ENCODE results near the gene NINL. TPM values are rescaled to one million over a fixed set of nuclear protein-coding genes. Genes with fewer than 3 reads are reported as not detected.

Gene NINL
- total and polyA plus RNA-seq, 2 of the 4 experiments (the other 2 are of a cell fraction) = 3.0 to 10.4 TPM

DNA sequence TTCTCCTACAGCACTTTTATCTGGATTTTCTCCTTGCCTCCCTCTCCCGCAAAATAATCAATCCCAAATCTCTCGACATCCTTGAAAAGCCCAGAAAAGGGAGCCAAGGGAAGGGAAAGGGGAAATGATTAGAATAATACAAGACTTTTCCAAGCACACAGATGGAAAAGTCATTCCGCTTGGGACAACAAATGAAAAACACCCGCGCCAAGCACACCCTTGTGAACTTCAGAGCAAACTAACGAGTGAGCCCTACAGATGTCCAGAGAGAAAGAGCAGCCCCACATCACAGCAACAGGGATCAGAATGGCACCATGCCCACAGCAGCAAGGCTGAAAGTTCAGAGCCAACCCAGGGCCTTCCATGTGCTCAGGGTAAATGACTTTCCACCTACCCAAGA lies 49.6 kb downstream of the NINL start:
- Histone ChIP-seq H3K4me3 (ENCODE audit: insufficient read depth, low read depth, low read length) (no peak overlapping the region), H3K4me1 (ENCODE audit: control insufficient read depth, insufficient read depth, low read length) (peaks cover 8% of the 10 kb centered on the region), H2AK5ac (ENCODE audit: low read depth, low read length) (no peak overlapping the region), H3K18ac (ENCODE audit: low read depth, low read length) (no peak overlapping the region), H3K79me1 (ENCODE audit: low read depth in 1 of 2, low read length in 2 of 2) (peaks cover 15 to 56% of the 10 kb centered on the region in 2 experiments), H3K56ac (ENCODE audit: extremely low read depth, insufficient read depth, low read length) (no peak overlapping the region), H2BK120ac (ENCODE audit: low read depth, low read length) (no peak overlapping the region), H3K9ac (ENCODE audit: low read depth, low read length) (no peak overlapping the region), H3K9me1 (ENCODE audit: insufficient read depth, low read length) (peaks cover 9% of the 10 kb centered on the region; the same call in 1 of the 2 replicates), H2AFZ (replicated peaks; ENCODE audit: low read length, poor library complexity) (no peak overlapping the region), H3K36me3 (ENCODE audit: control insufficient read depth, insufficient read depth, low read length) (peaks cover 4% of the 10 kb centered on the region), H3K4me2 (ENCODE audit: low read depth, low read length) (no peak overlapping the region), H3K27ac (ENCODE audit: insufficient read depth, low read length) (no peak overlapping the region), H4K20me1 (ENCODE audit: insufficient read depth, low read length) (peaks cover 30% of the 10 kb centered on the region), H3K4ac (ENCODE audit: low read depth, low read length) (no peak overlapping the region), H4K5ac (ENCODE audit: low read depth, low read length) (no peak overlapping the region), H2BK5ac (ENCODE audit: low read depth, low read length, poor library complexity, severe bottlenecking) (no peak overlapping the region), H3K27me3 (ENCODE audit: control insufficient read depth, insufficient read depth, low read length) (no peaks in the 10 kb centered on the region), H2BK15ac (ENCODE audit: low read depth, low read length) (no peak overlapping the region), H3K9me3 (ENCODE audit: control insufficient read depth, insufficient read depth, low read length) (no peaks in the 10 kb centered on the region), H3K14ac (replicated peaks; ENCODE audit: low read depth, low read length) (no peak overlapping the region), H2AK9ac (replicated peaks; ENCODE audit: low read depth, low read length, poor library complexity) (no peak overlapping the region), H2BK20ac (ENCODE audit: low read depth, low read length) (no peak overlapping the region), H3K23ac (ENCODE audit: low read depth, low read length) (no peak overlapping the region), H4K8ac (ENCODE audit: low read depth in 2 of 2, low read length in 2 of 2) (no peak overlapping the region), H4K91ac (ENCODE audit: insufficient read depth, low read depth, low read length) (no peak overlapping the region)
- BruUV-seq (replicated peaks) = no TSS peak
- ChIA-PET POLR2A (ENCODE audit: unreplicated experiment) (no interaction called here), CTCF (no interaction called here)
- ATAC-seq (ENCODE audit: low read depth) (no peak), DNase-seq (no peak)
- 71% methylated on average over 3 of the region's 6 CpGs; no CpG with 5 or more reads in 1 of the 2 experiments for WGBS, 2 experiments (ENCODE audit: extremely low coverage in 2 of 2, insufficient read length in 1 of 2)
- dilution Hi-C loops (cut with HindIII; ENCODE audit: low sequenced_read_pairs, unreplicated experiment) = no loop called here
- in situ Hi-C loops (cut with MboI; ENCODE audit: low sequenced_read_pairs) = loop anchor here (25.0 kb wide), 1 partner anchor 223 kb away; no protein-coding TSS in a partner anchor
- intact Hi-C loops (cut with micrococcal nuclease) = no loop called here
- TF ChIP-seq RFX5 (IDR thresholded peaks at IDR 0.05; ENCODE audit: low read depth, low read length) = no peak
- TF ChIP-seq BHLHE40 (IDR thresholded peaks at IDR 0.05; ENCODE audit: low read depth, low read length) = no peak
- TF ChIP-seq SMC3 (IDR thresholded peaks at IDR 0.05; ENCODE audit: low read depth, low read length) = no peak
- TF ChIP-seq, protein P1, sequence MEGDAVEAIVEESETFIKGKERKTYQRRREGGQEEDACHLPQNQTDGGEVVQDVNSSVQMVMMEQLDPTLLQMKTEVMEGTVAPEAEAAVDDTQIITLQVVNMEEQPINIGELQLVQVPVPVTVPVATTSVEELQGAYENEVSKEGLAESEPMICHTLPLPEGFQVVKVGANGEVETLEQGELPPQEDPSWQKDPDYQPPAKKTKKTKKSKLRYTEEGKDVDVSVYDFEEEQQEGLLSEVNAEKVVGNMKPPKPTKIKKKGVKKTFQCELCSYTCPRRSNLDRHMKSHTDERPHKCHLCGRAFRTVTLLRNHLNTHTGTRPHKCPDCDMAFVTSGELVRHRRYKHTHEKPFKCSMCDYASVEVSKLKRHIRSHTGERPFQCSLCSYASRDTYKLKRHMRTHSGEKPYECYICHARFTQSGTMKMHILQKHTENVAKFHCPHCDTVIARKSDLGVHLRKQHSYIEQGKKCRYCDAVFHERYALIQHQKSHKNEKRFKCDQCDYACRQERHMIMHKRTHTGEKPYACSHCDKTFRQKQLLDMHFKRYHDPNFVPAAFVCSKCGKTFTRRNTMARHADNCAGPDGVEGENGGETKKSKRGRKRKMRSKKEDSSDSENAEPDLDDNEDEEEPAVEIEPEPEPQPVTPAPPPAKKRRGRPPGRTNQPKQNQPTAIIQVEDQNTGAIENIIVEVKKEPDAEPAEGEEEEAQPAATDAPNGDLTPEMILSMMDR (conservative IDR thresholded peaks at IDR 0.05; ENCODE audit: low read depth, low read length) = no peak
- TF ChIP-seq, protein P2, sequence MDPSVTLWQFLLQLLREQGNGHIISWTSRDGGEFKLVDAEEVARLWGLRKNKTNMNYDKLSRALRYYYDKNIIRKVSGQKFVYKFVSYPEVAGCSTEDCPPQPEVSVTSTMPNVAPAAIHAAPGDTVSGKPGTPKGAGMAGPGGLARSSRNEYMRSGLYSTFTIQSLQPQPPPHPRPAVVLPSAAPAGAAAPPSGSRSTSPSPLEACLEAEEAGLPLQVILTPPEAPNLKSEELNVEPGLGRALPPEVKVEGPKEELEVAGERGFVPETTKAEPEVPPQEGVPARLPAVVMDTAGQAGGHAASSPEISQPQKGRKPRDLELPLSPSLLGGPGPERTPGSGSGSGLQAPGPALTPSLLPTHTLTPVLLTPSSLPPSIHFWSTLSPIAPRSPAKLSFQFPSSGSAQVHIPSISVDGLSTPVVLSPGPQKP (IDR thresholded peaks at IDR 0.05; ENCODE audit: borderline replicate concordance, low read depth, low read length) = no peak
- no peak for TF ChIP-seq CHD1 (IDR thresholded peaks at IDR 0.05; ENCODE audit: low read depth, low read length)
- no peak for TF ChIP-seq MXI1 (IDR thresholded peaks at IDR 0.05; ENCODE audit: borderline replicate concordance, low read depth, low read length)
- no peak for TF ChIP-seq CEBPB (IDR thresholded peaks at IDR 0.05; ENCODE audit: low read depth, low read length)
- no peak for TF ChIP-seq FOS (IDR thresholded peaks at IDR 0.05; ENCODE audit: low read depth, low read length)
- TF ChIP-seq, protein P3, sequence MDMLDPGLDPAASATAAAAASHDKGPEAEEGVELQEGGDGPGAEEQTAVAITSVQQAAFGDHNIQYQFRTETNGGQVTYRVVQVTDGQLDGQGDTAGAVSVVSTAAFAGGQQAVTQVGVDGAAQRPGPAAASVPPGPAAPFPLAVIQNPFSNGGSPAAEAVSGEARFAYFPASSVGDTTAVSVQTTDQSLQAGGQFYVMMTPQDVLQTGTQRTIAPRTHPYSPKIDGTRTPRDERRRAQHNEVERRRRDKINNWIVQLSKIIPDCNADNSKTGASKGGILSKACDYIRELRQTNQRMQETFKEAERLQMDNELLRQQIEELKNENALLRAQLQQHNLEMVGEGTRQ (IDR thresholded peaks at IDR 0.05; ENCODE audit: low read depth, low read length) = no peak
- no peak for TF ChIP-seq NFE2L2 (IDR thresholded peaks at IDR 0.05; ENCODE audit: low read depth, low read length)
- TF ChIP-seq POLR2A (IDR thresholded peaks at IDR 0.05; ENCODE audit: low read depth, low read length) = no peak
- no peak for TF ChIP-seq MAFK (IDR thresholded peaks at IDR 0.05; ENCODE audit: low read depth, low read length)
- no peak for TF ChIP-seq MAZ (IDR thresholded peaks at IDR 0.05; ENCODE audit: borderline replicate concordance, low read depth, low read length)
- no peak for TF ChIP-seq RCOR1 (IDR thresholded peaks at IDR 0.05; ENCODE audit: insufficient replicate concordance, low read length)
- no peak for TF ChIP-seq RAD21 (IDR thresholded peaks at IDR 0.05; ENCODE audit: low read length)
